Measurements from ENCODE around the gene FMN1. TPM values are rescaled to one million over a fixed set of nuclear protein-coding genes. Genes with fewer than 3 reads are reported as not detected.

FMN1 gene
- total and polyA plus RNA-seq, 3 donors from 2014 or later = 17.7 to 53.7 (median 47.4) TPM

GRCh38 chr15:32792436-32792835, 402.1 kb downstream of the FMN1 start:
- H3K4me1 ChIP-seq = no peaks in the 10 kb centered on the region
- intact Hi-C loops (cut with DNase I; ENCODE audit: low total_unique reads) = no loop called here
- no peaks in the 10 kb centered on the region for H3K9me3 ChIP-seq
- DNase-seq = no peak
- 31 to 67% methylated on average over 2 of the region's 2 CpGs for WGBS, 2 donors
- H3K27ac ChIP-seq = no peak overlapping the region
- no peaks in the 10 kb centered on the region for H3K36me3 ChIP-seq (ENCODE audit: low read depth, missing control alignments)
- H3K27me3 ChIP-seq = no peaks in the 10 kb centered on the region
- no peak for TF ChIP-seq CTCF (IDR thresholded peaks at IDR 0.05)
- no peak for TF ChIP-seq POLR2A (IDR thresholded peaks at IDR 0.05)
- no peak overlapping the region for H3K4me3 ChIP-seq

GRCh38 chr15:32790352-32790999, 404.0 kb downstream of the FMN1 start:
- Histone ChIP-seq H3K36me3 (ENCODE audit: low read depth, missing control alignments) (no peaks in the 10 kb centered on the region), H3K4me3 (no peak overlapping the region), H3K27ac (no peak overlapping the region), H3K9me3 (no peaks in the 10 kb centered on the region), H3K4me1 (no peaks in the 10 kb centered on the region), H3K27me3 (no peaks in the 10 kb centered on the region)
- WGBS, 2 donors = 73 to 84% methylated on average over 2 of the region's 2 CpGs
- DNase-seq = no peak
- intact Hi-C loops (cut with DNase I; ENCODE audit: low total_unique reads) = no loop called here
- no peak for TF ChIP-seq POLR2A (IDR thresholded peaks at IDR 0.05)
- TF ChIP-seq CTCF (IDR thresholded peaks at IDR 0.05) = no peak

GRCh38 chr15:32787949-32788348, 406.6 kb downstream of the FMN1 start:
- Histone ChIP-seq H3K4me3 (no peak overlapping the region), H3K36me3 (ENCODE audit: low read depth, missing control alignments) (no peaks in the 10 kb centered on the region), H3K4me1 (no peaks in the 10 kb centered on the region), H3K27me3 (no peaks in the 10 kb centered on the region), H3K27ac (no peak overlapping the region), H3K9me3 (no peaks in the 10 kb centered on the region)
- 70 to 80% methylated on average over 5 of the region's 5 CpGs for WGBS, 2 donors
- TF ChIP-seq POLR2A (IDR thresholded peaks at IDR 0.05) (no peak), CTCF (IDR thresholded peaks at IDR 0.05) (no peak)
- no peak for DNase-seq
- intact Hi-C loops (cut with DNase I; ENCODE audit: low total_unique reads) = no loop called here

- Histone ChIP-seq H3K4me1 (no peaks in the 10 kb centered on the region), H3K27me3 (no peaks in the 10 kb centered on the region), H3K27ac (no peak overlapping the region), H3K9me3 (no peaks in the 10 kb centered on the region), H3K4me3 (no peak overlapping the region), H3K36me3 (ENCODE audit: low read depth, missing control alignments) (no peaks in the 10 kb centered on the region)
- TF ChIP-seq CTCF (IDR thresholded peaks at IDR 0.05) (no peak), POLR2A (IDR thresholded peaks at IDR 0.05) (no peak)
- intact Hi-C loops (cut with DNase I; ENCODE audit: low total_unique reads) = no loop called here
- WGBS, 2 donors = 76 to 82% methylated on average over 7 of the region's 7 CpGs
- no peak for DNase-seq
Observed at GRCh38 chr15:32786906-32787305, 407.6 kb downstream of the FMN1 start.

GRCh38 chr15:32784581-32784980, 409.9 kb downstream of the FMN1 start:
- Histone ChIP-seq H3K27me3 (no peaks in the 10 kb centered on the region), H3K27ac (no peak overlapping the region), H3K4me3 (no peak overlapping the region), H3K36me3 (ENCODE audit: low read depth, missing control alignments) (no peaks in the 10 kb centered on the region), H3K4me1 (no peaks in the 10 kb centered on the region), H3K9me3 (no peaks in the 10 kb centered on the region)
- intact Hi-C loops (cut with DNase I; ENCODE audit: low total_unique reads) = no loop called here
- TF ChIP-seq CTCF (IDR thresholded peaks at IDR 0.05) = no peak
- no peak for TF ChIP-seq POLR2A (IDR thresholded peaks at IDR 0.05)
- DNase-seq = no peak

Data from testis (tissue), 3 donors.